ENCODE measurements around the gene PRR20G.

DNA sequence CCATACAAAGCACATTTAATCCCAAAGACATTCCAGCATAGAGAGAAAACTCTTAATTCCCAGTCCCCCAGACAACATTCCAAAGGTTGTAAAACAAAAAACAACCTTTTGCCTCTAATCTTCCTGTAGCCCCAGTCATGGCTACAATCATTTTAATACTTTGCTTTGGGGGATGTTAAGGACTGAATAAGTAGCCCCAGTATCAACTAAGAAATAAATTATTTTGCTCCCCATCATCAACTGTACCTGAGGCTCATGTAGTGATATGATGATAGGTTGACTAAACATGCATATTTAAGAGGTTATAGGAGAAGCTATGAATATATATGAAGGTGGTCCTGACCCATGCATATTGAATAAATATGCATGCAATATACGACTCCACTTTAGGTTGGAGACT is 40.6 kb downstream of the PRR20G start:
- TF ChIP-seq MAZ (IDR thresholded peaks at IDR 0.05; ENCODE audit: borderline replicate concordance, low read depth, low read length) (no peak), FOS (IDR thresholded peaks at IDR 0.05; ENCODE audit: low read depth, low read length) (no peak), RFX5 (IDR thresholded peaks at IDR 0.05; ENCODE audit: low read depth, low read length) (no peak), MXI1 (IDR thresholded peaks at IDR 0.05; ENCODE audit: borderline replicate concordance, low read depth, low read length) (no peak), RAD21 (IDR thresholded peaks at IDR 0.05; ENCODE audit: low read length) (no peak), BHLHE40 (IDR thresholded peaks at IDR 0.05; ENCODE audit: low read depth, low read length) (no peak), POLR2A (IDR thresholded peaks at IDR 0.05; ENCODE audit: low read depth, low read length) (no peak), SMC3 (IDR thresholded peaks at IDR 0.05; ENCODE audit: low read depth, low read length) (no peak), RCOR1 (IDR thresholded peaks at IDR 0.05; ENCODE audit: insufficient replicate concordance, low read length) (no peak), MAFK (IDR thresholded peaks at IDR 0.05; ENCODE audit: low read depth, low read length) (no peak), CHD1 (IDR thresholded peaks at IDR 0.05; ENCODE audit: low read depth, low read length) (no peak)
- TF ChIP-seq, protein P1, sequence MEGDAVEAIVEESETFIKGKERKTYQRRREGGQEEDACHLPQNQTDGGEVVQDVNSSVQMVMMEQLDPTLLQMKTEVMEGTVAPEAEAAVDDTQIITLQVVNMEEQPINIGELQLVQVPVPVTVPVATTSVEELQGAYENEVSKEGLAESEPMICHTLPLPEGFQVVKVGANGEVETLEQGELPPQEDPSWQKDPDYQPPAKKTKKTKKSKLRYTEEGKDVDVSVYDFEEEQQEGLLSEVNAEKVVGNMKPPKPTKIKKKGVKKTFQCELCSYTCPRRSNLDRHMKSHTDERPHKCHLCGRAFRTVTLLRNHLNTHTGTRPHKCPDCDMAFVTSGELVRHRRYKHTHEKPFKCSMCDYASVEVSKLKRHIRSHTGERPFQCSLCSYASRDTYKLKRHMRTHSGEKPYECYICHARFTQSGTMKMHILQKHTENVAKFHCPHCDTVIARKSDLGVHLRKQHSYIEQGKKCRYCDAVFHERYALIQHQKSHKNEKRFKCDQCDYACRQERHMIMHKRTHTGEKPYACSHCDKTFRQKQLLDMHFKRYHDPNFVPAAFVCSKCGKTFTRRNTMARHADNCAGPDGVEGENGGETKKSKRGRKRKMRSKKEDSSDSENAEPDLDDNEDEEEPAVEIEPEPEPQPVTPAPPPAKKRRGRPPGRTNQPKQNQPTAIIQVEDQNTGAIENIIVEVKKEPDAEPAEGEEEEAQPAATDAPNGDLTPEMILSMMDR (conservative IDR thresholded peaks at IDR 0.05; ENCODE audit: low read depth, low read length), result no peak
- TF ChIP-seq, protein P2, sequence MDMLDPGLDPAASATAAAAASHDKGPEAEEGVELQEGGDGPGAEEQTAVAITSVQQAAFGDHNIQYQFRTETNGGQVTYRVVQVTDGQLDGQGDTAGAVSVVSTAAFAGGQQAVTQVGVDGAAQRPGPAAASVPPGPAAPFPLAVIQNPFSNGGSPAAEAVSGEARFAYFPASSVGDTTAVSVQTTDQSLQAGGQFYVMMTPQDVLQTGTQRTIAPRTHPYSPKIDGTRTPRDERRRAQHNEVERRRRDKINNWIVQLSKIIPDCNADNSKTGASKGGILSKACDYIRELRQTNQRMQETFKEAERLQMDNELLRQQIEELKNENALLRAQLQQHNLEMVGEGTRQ (IDR thresholded peaks at IDR 0.05; ENCODE audit: low read depth, low read length), result no peak
- TF ChIP-seq, protein P3, sequence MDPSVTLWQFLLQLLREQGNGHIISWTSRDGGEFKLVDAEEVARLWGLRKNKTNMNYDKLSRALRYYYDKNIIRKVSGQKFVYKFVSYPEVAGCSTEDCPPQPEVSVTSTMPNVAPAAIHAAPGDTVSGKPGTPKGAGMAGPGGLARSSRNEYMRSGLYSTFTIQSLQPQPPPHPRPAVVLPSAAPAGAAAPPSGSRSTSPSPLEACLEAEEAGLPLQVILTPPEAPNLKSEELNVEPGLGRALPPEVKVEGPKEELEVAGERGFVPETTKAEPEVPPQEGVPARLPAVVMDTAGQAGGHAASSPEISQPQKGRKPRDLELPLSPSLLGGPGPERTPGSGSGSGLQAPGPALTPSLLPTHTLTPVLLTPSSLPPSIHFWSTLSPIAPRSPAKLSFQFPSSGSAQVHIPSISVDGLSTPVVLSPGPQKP (IDR thresholded peaks at IDR 0.05; ENCODE audit: borderline replicate concordance, low read depth, low read length), result no peak

Measured in IMR-90 (cell line).